OCI-LY3 (cell line): ENCODE measurements around the gene KRTAP21-2.

Source experiments
- H2AFZ ChIP-seq: fragments of 200-600, 300-600 bp; shearing (Covaris generic); 2 replicates; pipeline ENCODE4 v1.6.0; 2014; ENCODE audit warnings: antibody characterized with exemption, low read depth, low read length
- H3K27ac ChIP-seq: fragments of 200-600, 300-600 bp; sonication (generic); 2 replicates; pipeline ENCODE4 v1.5.1; 2014; ENCODE audit warnings: mild to moderate bottlenecking, low read length, moderate library complexity, mixed read lengths
- H3K27me3 ChIP-seq: fragments of 200-600, 300-600 bp; sonication (generic); 2 replicates; pipeline ENCODE4 v1.6.1; 2014; ENCODE audit warnings: low read depth, low read length, mixed read lengths
- H3K36me3 ChIP-seq: fragments of 200-600, 300-600 bp; sonication (generic); replicated peaks from 2 replicates; pipeline ENCODE3; 2014; ENCODE audit warnings: low read depth, low read length, mixed read lengths
- H3K4me1 ChIP-seq: fragments of 300-600, 200-600 bp; sonication (generic); 2 replicates; pipeline ENCODE4 v1.6.1; 2014; ENCODE audit warnings: low read length, mixed read lengths
- H3K4me2 ChIP-seq: fragments of 200-600, 300-600 bp; sonication (generic); 2 replicates; pipeline ENCODE4 v1.6.1; 2014; ENCODE audit warnings: low read length, mixed read lengths
- H3K4me3 ChIP-seq: fragments of 300-600, 200-600 bp; sonication (generic); 2 replicates; pipeline ENCODE4 v1.5.1; 2014; ENCODE audit warnings: antibody characterized with exemption, mild to moderate bottlenecking, low read length, moderate library complexity
- H3K79me2 ChIP-seq: fragments of 300-600, 200-600 bp; shearing (Covaris generic); 2 replicates; pipeline ENCODE4 v1.6.1; 2014; ENCODE audit warnings: mild to moderate bottlenecking, low read length, mixed read lengths
- H3K9ac ChIP-seq: fragments of 300-600, 200-600 bp; shearing (Covaris generic); 2 replicates; pipeline ENCODE4 v1.6.0; 2014; ENCODE audit warnings: mild to moderate bottlenecking, low read length, moderate library complexity
- H3K9me3 ChIP-seq: fragments of 200-600, 300-600 bp; shearing (Covaris generic); 2 replicates; pipeline ENCODE4 v1.6.1; 2014; ENCODE audit warnings: low read length, mixed read lengths; ENCODE audit not compliant: insufficient read depth
- H4K20me1 ChIP-seq: fragments of 200-600, 300-600 bp; sonication (generic); 2 replicates; pipeline ENCODE4 v1.6.1; 2016; ENCODE audit warnings: low read length, mixed read lengths; ENCODE audit not compliant: insufficient read depth
- CTCF ChIP-seq: fragments of 200-600, 300-600 bp; sonication (generic); IDR thresholded peaks from 2 replicates; pipeline ENCODE4 v1.5.1; 2014; ENCODE audit warnings: antibody characterized with exemption, low read length, low read depth
- EZH2phosphoT487 ChIP-seq: fragments of 200-600 bp; shearing (Covaris generic); IDR thresholded peaks from 2 replicates; pipeline ENCODE4 v1.6.1; 2018; ENCODE audit warnings: antibody characterized with exemption, mixed run types, low read depth

KRTAP21-2 gene

GRCh38 chr21:30726726-30727125, 20.3 kb downstream of the KRTAP21-2 start:
- Histone ChIP-seq H3K4me3 (no peak overlapping the region), H2AFZ (no peak overlapping the region), H4K20me1 (no peaks in the 10 kb centered on the region), H3K4me2 (no peak overlapping the region), H3K36me3 (no peaks in the 10 kb centered on the region), H3K27ac (no peak overlapping the region), H3K79me2 (no peaks in the 10 kb centered on the region), H3K27me3 (no peaks in the 10 kb centered on the region), H3K9me3 (no peaks in the 10 kb centered on the region), H3K9ac (no peak overlapping the region), H3K4me1 (no peaks in the 10 kb centered on the region)
- TF ChIP-seq CTCF = no peak
- TF ChIP-seq EZH2phosphoT487 = no peak

GRCh38 chr21:30719401-30719800, 27.7 kb downstream of the KRTAP21-2 start:
- TF ChIP-seq EZH2phosphoT487 (no peak), CTCF (no peak)
- H3K4me2 ChIP-seq = no peak overlapping the region
- no peaks in the 10 kb centered on the region for H3K9me3 ChIP-seq

GRCh38 chr21:30718239-30718909, 28.7 kb downstream of the KRTAP21-2 start, which contains the start of gene KRTAP21-3:
Gene KRTAP21-3, minus strand, starts transcription at chr21:30718777. Its CDS starts 18 bp downstream, at chr21:30718759.
- Histone ChIP-seq H3K4me1 (peaks cover 18% of the 10 kb centered on the region), H3K9ac (no peak within 1 kb of the TSS), H3K36me3 (no peaks in the 10 kb centered on the region), H4K20me1 (no peaks in the 10 kb centered on the region), H3K9me3 (no peaks in the 10 kb centered on the region), H3K4me2 (peak within 1 kb of the TSS; percentile 11; the same call in 1 of the 2 replicates), H2AFZ (no peak within 1 kb of the TSS), H3K79me2 (no peaks in the 10 kb centered on the region), H3K4me3 (no peak within 1 kb of the TSS), H3K27me3 (no peaks in the 10 kb centered on the region), H3K27ac (peak within 1 kb of the TSS; percentile 44; the same call in 1 of the 2 replicates)
- no peak for TF ChIP-seq CTCF
- no peak for TF ChIP-seq EZH2phosphoT487

More at GRCh38 chr21:30719401-30719800, 27.7 kb downstream of the KRTAP21-2 start:
- H2AFZ ChIP-seq = no peak overlapping the region
- no peak overlapping the region for H3K4me3 ChIP-seq
- H3K79me2 ChIP-seq = no peaks in the 10 kb centered on the region
- H3K27ac ChIP-seq = no peak overlapping the region
- H3K4me1 ChIP-seq = peaks cover 18% of the 10 kb centered on the region
- H3K9ac ChIP-seq = no peak overlapping the region
- H3K36me3 ChIP-seq = no peaks in the 10 kb centered on the region
- no peaks in the 10 kb centered on the region for H4K20me1 ChIP-seq
- no peaks in the 10 kb centered on the region for H3K27me3 ChIP-seq

GRCh38 chr21:30717105-30717504, 30.0 kb downstream of the KRTAP21-2 start:
- H3K4me1 ChIP-seq = peaks cover 18% of the 10 kb centered on the region
- H3K36me3 ChIP-seq = no peaks in the 10 kb centered on the region
- H4K20me1 ChIP-seq = no peaks in the 10 kb centered on the region
- no peak overlapping the region for H2AFZ ChIP-seq
- no peaks in the 10 kb centered on the region for H3K79me2 ChIP-seq
- H3K27me3 ChIP-seq = no peaks in the 10 kb centered on the region
- no peak for TF ChIP-seq CTCF
- no peak for TF ChIP-seq EZH2phosphoT487
- H3K27ac ChIP-seq = no peak overlapping the region
- H3K4me3 ChIP-seq = no peak overlapping the region
- H3K9me3 ChIP-seq = no peaks in the 10 kb centered on the region
- no peak overlapping the region for H3K4me2 ChIP-seq
- H3K9ac ChIP-seq = no peak overlapping the region
